ENCODE data around the gene RNASE8. TPM values are rescaled to one million over a fixed set of nuclear protein-coding genes. Genes with fewer than 3 reads are reported as not detected.

Gene RNASE8
- total and polyA plus RNA-seq, 2 of the 4 experiments (the other 2 are of a cell fraction) = not detected

DNA sequence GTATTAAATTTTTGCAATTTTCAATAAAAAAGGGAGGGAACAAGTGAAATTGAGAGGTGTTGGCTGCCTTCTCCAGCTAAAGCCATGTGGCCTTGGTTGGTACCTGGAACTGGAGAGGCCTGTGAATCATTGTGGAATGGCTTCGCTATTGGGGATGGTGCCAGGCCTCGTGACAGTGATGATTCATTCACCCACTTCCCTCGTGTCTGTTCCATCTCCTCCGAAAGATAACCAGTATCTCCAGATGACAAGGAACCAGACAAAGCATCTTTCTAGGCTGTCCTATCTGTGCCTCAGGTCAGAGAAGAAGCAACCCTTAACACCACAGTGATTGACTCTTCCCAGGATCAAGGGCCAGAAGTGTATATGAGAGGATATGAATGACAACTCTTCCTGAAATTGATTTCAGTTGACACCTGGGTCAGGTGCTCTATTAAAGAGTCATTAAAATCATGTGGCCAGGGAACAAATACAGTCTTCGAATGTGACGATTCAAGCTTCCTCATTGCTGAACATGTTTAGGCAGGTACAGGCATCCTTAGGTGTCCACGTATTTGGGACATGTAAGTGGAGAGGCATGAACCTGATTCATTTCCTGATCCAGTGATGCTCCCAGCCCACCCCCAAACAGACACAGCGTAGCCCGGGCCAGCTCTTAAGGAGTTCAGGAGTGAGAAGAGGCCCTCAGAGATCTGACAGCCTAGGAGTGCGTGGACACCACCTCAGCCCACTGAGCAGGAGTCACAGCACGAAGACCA lies 15.8 kb upstream of the RNASE8 start, which contains the start of gene RNASE7:
Gene RNASE7 (plus strand): TSS at position 687 of the 758 bp plus-strand sequence. CDS start 631 bp downstream, outside the sequence.
- no peaks in the 10 kb centered on the region for H3K36me3 ChIP-seq (ENCODE audit: control insufficient read depth, insufficient read depth, low read length)
- H2AFZ ChIP-seq (replicated peaks; ENCODE audit: low read length, poor library complexity) = no peak within 1 kb of the TSS
- BruUV-seq (replicated peaks) = no TSS peak
- ChIA-PET CTCF (interaction anchor here (3.7 kb wide), 1 partner anchor 27 kb away, joined by 37 read pairs; no protein-coding TSS in a partner anchor), POLR2A (ENCODE audit: unreplicated experiment) (no interaction called here)
- dilution Hi-C loops (cut with HindIII; ENCODE audit: low sequenced_read_pairs, unreplicated experiment) = no loop called here
- H2BK120ac ChIP-seq (ENCODE audit: low read depth, low read length) = no peak within 1 kb of the TSS
- intact Hi-C loops (cut with micrococcal nuclease) = loop anchor here (2.0 kb wide), 1 partner anchor 71 kb away; no protein-coding TSS in a partner anchor
- no peak within 1 kb of the TSS for H2AK9ac ChIP-seq (replicated peaks; ENCODE audit: low read depth, low read length, poor library complexity)
- H4K5ac ChIP-seq (ENCODE audit: low read depth, low read length) = no peak within 1 kb of the TSS
- no peak within 1 kb of the TSS for H2BK20ac ChIP-seq (ENCODE audit: low read depth, low read length)
- in situ Hi-C loops (cut with MboI; ENCODE audit: low sequenced_read_pairs) = no loop called here
- peaks cover 26% of the 10 kb centered on the region for H3K27me3 ChIP-seq (ENCODE audit: control insufficient read depth, insufficient read depth, low read length)
- H4K8ac ChIP-seq (ENCODE audit: low read depth in 2 of 2, low read length in 2 of 2) = no peak within 1 kb of the TSS
- WGBS, 2 experiments (ENCODE audit: extremely low coverage in 2 of 2, insufficient read length in 1 of 2) = 93% methylated on average over 3 of the region's 11 CpGs; no CpG with 5 or more reads in 1 of the 2 experiments
- no peak within 1 kb of the TSS for H2BK15ac ChIP-seq (ENCODE audit: low read depth, low read length)
- H4K20me1 ChIP-seq (ENCODE audit: insufficient read depth, low read length) = no peaks in the 10 kb centered on the region
- no peak within 1 kb of the TSS for H3K4me2 ChIP-seq (ENCODE audit: low read depth, low read length)
- H3K56ac ChIP-seq (ENCODE audit: extremely low read depth, insufficient read depth, low read length) = no peak within 1 kb of the TSS
- no peak for ATAC-seq (ENCODE audit: low read depth)
- H3K4me1 ChIP-seq (ENCODE audit: control insufficient read depth, insufficient read depth, low read length) = peaks cover 2% of the 10 kb centered on the region; the same call in 1 of the 2 replicates
- no peak within 1 kb of the TSS for H3K23ac ChIP-seq (ENCODE audit: low read depth, low read length)
- no peak within 1 kb of the TSS for H2AK5ac ChIP-seq (ENCODE audit: low read depth, low read length)
- H3K4me3 ChIP-seq (ENCODE audit: insufficient read depth, low read depth, low read length) = no peak within 1 kb of the TSS
- TF ChIP-seq MXI1 (IDR thresholded peaks at IDR 0.05; ENCODE audit: borderline replicate concordance, low read depth, low read length) = no peak
- TF ChIP-seq FOS (IDR thresholded peaks at IDR 0.05; ENCODE audit: low read depth, low read length) = 0 out of 2 replicates have a peak, but pooled peaks have one; percentile 11
- TF ChIP-seq CEBPB (IDR thresholded peaks at IDR 0.05; ENCODE audit: low read depth, low read length) = no peak
- peak; percentile 17; the same call in 1 of the 2 replicates for TF ChIP-seq BHLHE40 (IDR thresholded peaks at IDR 0.05; ENCODE audit: low read depth, low read length)
- TF ChIP-seq, protein P1, sequence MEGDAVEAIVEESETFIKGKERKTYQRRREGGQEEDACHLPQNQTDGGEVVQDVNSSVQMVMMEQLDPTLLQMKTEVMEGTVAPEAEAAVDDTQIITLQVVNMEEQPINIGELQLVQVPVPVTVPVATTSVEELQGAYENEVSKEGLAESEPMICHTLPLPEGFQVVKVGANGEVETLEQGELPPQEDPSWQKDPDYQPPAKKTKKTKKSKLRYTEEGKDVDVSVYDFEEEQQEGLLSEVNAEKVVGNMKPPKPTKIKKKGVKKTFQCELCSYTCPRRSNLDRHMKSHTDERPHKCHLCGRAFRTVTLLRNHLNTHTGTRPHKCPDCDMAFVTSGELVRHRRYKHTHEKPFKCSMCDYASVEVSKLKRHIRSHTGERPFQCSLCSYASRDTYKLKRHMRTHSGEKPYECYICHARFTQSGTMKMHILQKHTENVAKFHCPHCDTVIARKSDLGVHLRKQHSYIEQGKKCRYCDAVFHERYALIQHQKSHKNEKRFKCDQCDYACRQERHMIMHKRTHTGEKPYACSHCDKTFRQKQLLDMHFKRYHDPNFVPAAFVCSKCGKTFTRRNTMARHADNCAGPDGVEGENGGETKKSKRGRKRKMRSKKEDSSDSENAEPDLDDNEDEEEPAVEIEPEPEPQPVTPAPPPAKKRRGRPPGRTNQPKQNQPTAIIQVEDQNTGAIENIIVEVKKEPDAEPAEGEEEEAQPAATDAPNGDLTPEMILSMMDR (conservative IDR thresholded peaks at IDR 0.05; ENCODE audit: low read depth, low read length) = no peak
- TF ChIP-seq, protein P2, sequence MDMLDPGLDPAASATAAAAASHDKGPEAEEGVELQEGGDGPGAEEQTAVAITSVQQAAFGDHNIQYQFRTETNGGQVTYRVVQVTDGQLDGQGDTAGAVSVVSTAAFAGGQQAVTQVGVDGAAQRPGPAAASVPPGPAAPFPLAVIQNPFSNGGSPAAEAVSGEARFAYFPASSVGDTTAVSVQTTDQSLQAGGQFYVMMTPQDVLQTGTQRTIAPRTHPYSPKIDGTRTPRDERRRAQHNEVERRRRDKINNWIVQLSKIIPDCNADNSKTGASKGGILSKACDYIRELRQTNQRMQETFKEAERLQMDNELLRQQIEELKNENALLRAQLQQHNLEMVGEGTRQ (IDR thresholded peaks at IDR 0.05; ENCODE audit: low read depth, low read length) = peak; percentile 52; the same call in 1 of the 2 replicates
- H3K9me1 ChIP-seq (ENCODE audit: insufficient read depth, low read length) = no peaks in the 10 kb centered on the region
- H3K9me3 ChIP-seq (ENCODE audit: control insufficient read depth, insufficient read depth, low read length) = no peaks in the 10 kb centered on the region
- no peak within 1 kb of the TSS for H2BK5ac ChIP-seq (ENCODE audit: low read depth, low read length, poor library complexity, severe bottlenecking)
- no peaks in the 10 kb centered on the region for H3K79me1 ChIP-seq (ENCODE audit: low read depth in 1 of 2, low read length in 2 of 2)
- DNase-seq = peak; percentile 54
- no peak within 1 kb of the TSS for H3K4ac ChIP-seq (ENCODE audit: low read depth, low read length)
- H3K14ac ChIP-seq (replicated peaks; ENCODE audit: low read depth, low read length) = no peak within 1 kb of the TSS
- no peak within 1 kb of the TSS for H3K27ac ChIP-seq (ENCODE audit: insufficient read depth, low read length)
- H3K18ac ChIP-seq (ENCODE audit: low read depth, low read length) = no peak within 1 kb of the TSS
- H3K9ac ChIP-seq (ENCODE audit: low read depth, low read length) = no peak within 1 kb of the TSS
- no peak within 1 kb of the TSS for H4K91ac ChIP-seq (ENCODE audit: insufficient read depth, low read depth, low read length)
